Endothelial cell of umbilical vein (primary cell): ENCODE data around the gene SOX18.

ENCODE experiments used
- CTCF ChIP-seq, 2 donors: IDR thresholded peaks; 1 replicate in 1 of 2; 2 replicates in 1 of 2; pipeline ENCODE4 v1.5.1; 2011; ENCODE audit warnings: low read length in 2 of 2, mild to moderate bottlenecking in 2 of 2, moderate library complexity in 2 of 2, control low read depth in 1 of 2, inconsistent platforms in 1 of 2, low read depth in 1 of 2; ENCODE audit not compliant: insufficient read depth in 1 of 2; ENCODE audit errors: extremely low read depth in 1 of 2
- EZH2 ChIP-seq: IDR thresholded peaks from 2 replicates; pipeline ENCODE4 v1.6.1; 2012; ENCODE audit warnings: borderline replicate concordance, low read depth, mild to moderate bottlenecking, moderate library complexity, low read length, inconsistent platforms; ENCODE audit not compliant: severe bottlenecking
- MYC ChIP-seq: IDR thresholded peaks from one replicate; pipeline ENCODE4 v1.6.1; 2011; ENCODE audit warnings: mild to moderate bottlenecking, low read depth, low read length
- POLR2A ChIP-seq: IDR thresholded peaks from 2 replicates; pipeline ENCODE4 v1.6.1; 2012; ENCODE audit warnings: low read depth, mild to moderate bottlenecking, control low read depth, low read length

DNA sequence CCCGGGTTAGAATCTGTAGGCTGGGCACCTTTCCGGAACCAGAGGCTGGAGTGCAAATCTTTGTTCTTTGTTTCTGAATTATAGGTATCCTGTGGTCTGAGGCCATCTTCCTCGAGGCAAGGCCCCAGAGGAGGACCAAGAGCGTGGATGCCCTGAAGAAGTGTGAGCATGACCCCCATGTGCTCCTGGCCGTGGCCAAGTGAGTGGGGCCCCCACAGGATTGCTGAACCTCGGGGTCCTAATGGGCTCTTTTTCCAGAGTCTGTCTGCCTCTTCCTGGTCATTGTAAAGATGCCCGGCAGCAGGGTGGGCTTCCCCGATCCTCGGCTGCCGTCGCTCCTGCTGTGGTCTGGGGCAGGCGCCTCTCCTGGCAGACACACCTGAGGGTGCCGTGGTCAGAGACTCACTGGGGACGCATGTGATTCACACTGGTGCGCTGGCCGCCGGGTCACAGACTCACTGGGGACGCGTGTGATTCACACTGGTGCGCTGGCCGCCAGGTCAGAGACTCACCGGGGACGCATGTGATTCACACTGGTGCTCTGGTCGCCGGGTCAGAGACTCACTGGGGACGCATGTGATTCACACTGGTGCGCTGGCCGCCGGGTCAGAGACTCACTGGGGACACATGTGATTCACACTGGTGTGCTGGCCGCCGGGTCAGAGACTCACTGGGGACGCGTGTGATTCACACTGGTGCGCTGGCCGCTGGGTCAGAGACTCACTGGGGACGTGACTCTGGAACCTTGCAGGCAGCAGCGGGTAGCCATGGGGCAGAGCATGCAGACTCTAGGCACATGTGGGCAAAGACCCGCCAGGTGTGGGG lies 19.9 kb downstream of the SOX18 start:
- TF ChIP-seq POLR2A (no peak), EZH2 (no peak), CTCF (IDR thresholded peaks at IDR 0.05; ENCODE audit: extremely low read depth in 1 of 2, insufficient read depth in 1 of 2, low read depth in 1 of 2, low read length in 2 of 2) (no peak), MYC (no peak)
